Prostate gland (tissue), 2 donors: ENCODE data around the gene TBC1D2B. TPM values are rescaled to one million over a fixed set of nuclear protein-coding genes. Genes with fewer than 3 reads are reported as not detected.
A peak's percentile ranks its signal among the peaks of the same experiment; 100 is the strongest.

Experiments used
- DNase-seq: peaks from one replicate; pipeline ENCODE4 v3.0.0-alpha.2; 2019; ENCODE audit warnings: low spot score
- H3K27ac ChIP-seq, 2 donors: fragments of 200-600 bp; sonication (generic); 2 replicates each; pipeline ENCODE4 v1.5.1; 2017 to 2019
- H3K27me3 ChIP-seq: fragments of 200-600 bp; sonication (generic); replicated peaks from 2 replicates; pipeline ENCODE4 v1.5.1; 2019; ENCODE audit not compliant: insufficient read depth
- H3K36me3 ChIP-seq, 2 donors: fragments of 200-600 bp; sonication (generic); 1 replicate in 1 of 2; 2 replicates in 1 of 2; pipeline versions ENCODE4 v1.5.1 to v1.8.1; 2017 to 2019
- H3K4me1 ChIP-seq: fragments of 200-600 bp; sonication (generic); replicated peaks from 2 replicates; pipeline ENCODE4 v1.5.1; 2019
- H3K4me3 ChIP-seq, 2 donors: fragments of 200-600 bp; sonication (generic); 2 replicates each; pipeline ENCODE4 v1.5.1; 2017 to 2019
- H3K9me3 ChIP-seq: fragments of 200-600 bp; sonication (generic); 2 replicates; pipeline ENCODE4 v1.5.1; 2017
- CTCF ChIP-seq, 4 experiments: fragments of 200-600 bp in 2 of 4; fragments of 450-650 bp in 2 of 4; sonication (generic) in 2 of 4; IDR thresholded peaks; 1 replicate in 3 of 4; 2 replicates in 1 of 4; pipeline ENCODE4 v1.5.1; 2016 to 2019; ENCODE audit warnings: antibody characterized with exemption in 4 of 4, mild to moderate bottlenecking in 2 of 4, moderate library complexity in 2 of 4
- POLR2A ChIP-seq: fragments of 450-650 bp; IDR thresholded peaks from one replicate; pipeline ENCODE4 v1.6.1; 2016; ENCODE audit warnings: antibody characterized with exemption, mild to moderate bottlenecking
- POLR2AphosphoS5 ChIP-seq: sonication (generic); formaldehyde crosslinking; IDR thresholded peaks from one replicate; pipeline ENCODE4 v1.6.1; 2017; ENCODE audit warnings: antibody characterized with exemption
- WGBS: methylation state at CpG from one replicate; pipeline ENCODE4 v1.1.5; 2018; 5-methylcytosine and 5-hydroxymethylcytosine counted together
- intact Hi-C: fragments of 100-400 bp; cut with DNase I; formaldehyde crosslinking; loops from one replicate; pipeline ENCODE4 v1.14.2; 2022
- total RNA-seq, 2 donors: library from RNA; depleted of rRNA; stranded (reverse); fragments of >200 nt; gene quantifications; one replicate each; pipeline ENCODE4 v1.1.0, GENCODE V29; 2016

TBC1D2B gene
- total RNA-seq, 2 donors from 2014 or later, result 21.5 to 49.5 TPM

GRCh38 chr15:78072080-78072892, 5.2 kb downstream of the TBC1D2B start:
- Histone ChIP-seq H3K4me3 (no peak overlapping the region), H3K27ac (peak overlapping the region; percentile 55 to 56), H3K4me1 (peaks cover 42% of the 10 kb centered on the region), H3K36me3 (no peaks in the 10 kb centered on the region), H3K9me3 (no peaks in the 10 kb centered on the region), H3K27me3 (no peaks in the 10 kb centered on the region)
- no peak for TF ChIP-seq POLR2A
- no peak for TF ChIP-seq POLR2AphosphoS5
- TF ChIP-seq CTCF (IDR thresholded peaks at IDR 0.05), result no peak
- 54% methylated on average over 9 of the region's 9 CpGs for WGBS
- intact Hi-C loops, result no loop called here
- no peak for DNase-seq

- intact Hi-C loops, result no loop called here
- 68% methylated on average over 2 of the region's 2 CpGs for WGBS
- H3K9me3 ChIP-seq, result no peaks in the 10 kb centered on the region
- no peaks in the 10 kb centered on the region for H3K36me3 ChIP-seq
- H3K27me3 ChIP-seq, result no peaks in the 10 kb centered on the region
- no peak for TF ChIP-seq POLR2A
- no peak for TF ChIP-seq CTCF (IDR thresholded peaks at IDR 0.05)
- no peak for TF ChIP-seq POLR2AphosphoS5
- H3K27ac ChIP-seq, result no peak overlapping the region
- DNase-seq, result no peak
- no peak overlapping the region for H3K4me3 ChIP-seq
- H3K4me1 ChIP-seq, result peaks cover 45% of the 10 kb centered on the region
Measured at GRCh38 chr15:78071383-78071782, 6.1 kb downstream of the TBC1D2B start.

GRCh38 chr15:78070049-78070700, 7.3 kb downstream of the TBC1D2B start:
- intact Hi-C loops, result no loop called here
- no peaks in the 10 kb centered on the region for H3K27me3 ChIP-seq
- TF ChIP-seq POLR2AphosphoS5, result no peak
- TF ChIP-seq POLR2A, result no peak
- no peak for TF ChIP-seq CTCF (IDR thresholded peaks at IDR 0.05)
- DNase-seq, result no peak
- H3K9me3 ChIP-seq, result no peaks in the 10 kb centered on the region
- peak overlapping the region in 1 of 2 donors; percentile 64 for H3K27ac ChIP-seq
- H3K36me3 ChIP-seq, result no peaks in the 10 kb centered on the region
- H3K4me1 ChIP-seq, result peaks cover 45% of the 10 kb centered on the region
- WGBS, result 79% methylated on average over 4 of the region's 4 CpGs
- H3K4me3 ChIP-seq, result no peak overlapping the region

GRCh38 chr15:78069462-78070029, 8.0 kb downstream of the TBC1D2B start:
- intact Hi-C loops, result no loop called here
- Histone ChIP-seq H3K9me3 (no peaks in the 10 kb centered on the region), H3K4me1 (peaks cover 42% of the 10 kb centered on the region), H3K36me3 (no peaks in the 10 kb centered on the region), H3K27ac (peak overlapping the region; percentile 2 to 64), H3K27me3 (no peaks in the 10 kb centered on the region), H3K4me3 (no peak overlapping the region)
- TF ChIP-seq POLR2AphosphoS5 (no peak), CTCF (IDR thresholded peaks at IDR 0.05) (no peak), POLR2A (no peak)
- no peak for DNase-seq
- WGBS, result 55% methylated on average over 5 of the region's 5 CpGs
